Skeletal muscle tissue (tissue), 4 donors: Measurements from ENCODE around the gene WIPF1. TPM values are rescaled to one million over a fixed set of nuclear protein-coding genes. Genes with fewer than 3 reads are reported as not detected.
"Not testable (repeated sequence)": the region's sequence is repeated elsewhere in the genome, so short reads cannot be mapped to it uniquely, and the experiment has no call there.

Source experiments
- H3K27ac ChIP-seq: one replicate; pipeline ENCODE4 v1.7.0; 2013; ENCODE audit warnings: mild to moderate bottlenecking, low read depth, low read length, inconsistent platforms
- H3K27me3 ChIP-seq, 3 donors: one replicate each; pipeline ENCODE4 v1.7.0; 2013; ENCODE audit warnings: low read length in 3 of 3; ENCODE audit not compliant: control insufficient read depth in 3 of 3, insufficient read depth in 3 of 3
- H3K36me3 ChIP-seq, 3 donors: one replicate each; pipeline ENCODE4 v1.7.0; 2013; ENCODE audit warnings: low read length in 3 of 3; ENCODE audit not compliant: control insufficient read depth in 3 of 3, insufficient read depth in 3 of 3
- H3K4me1 ChIP-seq, 3 donors: one replicate each; pipeline ENCODE4 v1.7.0; 2013; ENCODE audit warnings: low read length in 3 of 3, mild to moderate bottlenecking in 3 of 3; ENCODE audit not compliant: control insufficient read depth in 3 of 3, insufficient read depth in 3 of 3
- H3K4me3 ChIP-seq, 3 donors: one replicate each; pipeline ENCODE4 v1.7.0; 2013; ENCODE audit warnings: low read length in 3 of 3
- H3K9ac ChIP-seq, 3 donors: one replicate each; pipeline ENCODE4 v1.7.0; 2013; ENCODE audit warnings: low read length in 3 of 3, mild to moderate bottlenecking in 3 of 3, moderate library complexity in 2 of 3, low read depth in 1 of 3
- H3K9me3 ChIP-seq, 3 donors: one replicate each; pipeline ENCODE4 v1.7.0; 2013; ENCODE audit warnings: low read length in 3 of 3; ENCODE audit not compliant: control insufficient read depth in 3 of 3
- total RNA-seq: library from RNA; depleted of rRNA; stranded (reverse); fragments of >200 nt; gene quantifications from one replicate; pipeline ENCODE4 v1.2.3, GENCODE V29; 2014
- donor health status: Osteomylitis.

WIPF1 gene
- total RNA-seq, 1 donor from 2014 or later, result 16.2 TPM

DNA sequence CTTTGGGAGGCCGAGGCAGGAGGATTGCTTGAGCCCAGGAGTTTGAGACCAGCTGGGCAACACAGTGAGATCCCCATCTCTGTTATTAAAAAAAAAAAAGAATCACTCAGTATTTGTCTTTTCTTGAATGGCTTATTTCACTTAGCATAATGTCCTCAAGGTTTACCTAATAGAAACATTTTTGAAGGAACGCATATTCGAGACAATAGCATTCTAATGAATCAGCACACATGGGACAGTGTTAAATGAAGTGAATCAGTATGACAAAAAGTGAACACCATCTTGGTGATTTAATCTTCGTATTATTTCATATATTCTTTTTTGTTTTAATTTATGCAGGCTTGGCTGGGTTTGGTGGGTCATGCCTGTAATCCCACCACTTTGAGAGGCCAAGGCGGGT is 44.7 kb downstream of the WIPF1 start:
- H3K9ac ChIP-seq, result no peak overlapping the region
- no peaks in the 10 kb centered on the region for H3K36me3 ChIP-seq
- peaks cover 0 to 3% (median 0%) of the 10 kb centered on the region in 3 donors for H3K9me3 ChIP-seq
- no peaks in the 10 kb centered on the region for H3K27me3 ChIP-seq
- no peaks in the 10 kb centered on the region for H3K4me1 ChIP-seq
- H3K27ac ChIP-seq, result no peak overlapping the region
- H3K4me3 ChIP-seq, result no peak overlapping the region

DNA sequence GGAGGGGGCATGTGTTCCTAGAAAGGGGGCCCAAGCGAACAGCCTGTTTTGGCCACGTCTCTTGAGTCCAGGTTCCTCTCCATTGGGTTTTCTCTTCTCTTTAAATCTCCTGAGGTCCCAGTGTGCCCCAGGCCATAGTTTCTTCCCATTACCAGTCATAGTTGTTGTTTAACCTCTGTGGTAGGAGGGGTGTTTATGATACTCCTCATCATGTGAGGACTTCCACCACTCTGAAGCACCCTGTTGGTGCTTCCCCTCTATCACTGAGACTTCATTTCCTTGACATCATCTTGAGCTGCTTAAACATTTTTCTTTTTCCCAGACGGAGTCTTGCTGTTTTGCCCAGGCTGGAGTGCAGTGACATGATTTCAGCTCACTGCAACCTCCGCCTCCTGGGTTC is 45.9 kb downstream of the WIPF1 start:
- Histone ChIP-seq H3K27me3 (no peaks in the 10 kb centered on the region), H3K36me3 (no peaks in the 10 kb centered on the region), H3K4me3 (no peak overlapping the region), H3K9me3 (peaks cover 0 to 3% (median 0%) of the 10 kb centered on the region in 3 donors), H3K9ac (no peak overlapping the region), H3K27ac (no peak overlapping the region), H3K4me1 (no peaks in the 10 kb centered on the region)

DNA sequence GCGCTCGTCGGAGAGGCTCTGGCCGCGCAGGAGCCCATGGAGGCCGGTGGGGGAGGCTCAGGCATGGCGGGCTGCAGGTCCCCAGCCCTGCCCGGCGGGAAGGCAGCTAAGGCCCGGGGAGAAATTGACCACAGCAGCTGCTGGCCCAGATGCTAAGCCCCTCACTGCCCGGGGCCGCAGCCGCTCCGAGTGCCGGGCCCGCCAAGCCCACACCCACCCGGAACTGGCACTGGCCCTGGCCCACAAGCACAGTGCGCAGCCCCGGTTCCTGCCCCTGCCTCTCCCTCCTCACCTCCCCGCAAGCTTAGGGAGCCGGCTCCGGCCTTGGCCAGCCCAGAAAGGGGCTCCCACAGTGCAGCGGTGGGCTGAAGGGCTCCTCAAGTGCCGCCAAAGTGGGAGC is 49.0 kb downstream of the WIPF1 start:
- H3K36me3 ChIP-seq, H3K4me1 ChIP-seq, H3K27me3 ChIP-seq, H3K4me3 ChIP-seq, H3K27ac ChIP-seq, H3K9ac ChIP-seq, H3K9me3 ChIP-seq: not testable (repeated sequence)

DNA sequence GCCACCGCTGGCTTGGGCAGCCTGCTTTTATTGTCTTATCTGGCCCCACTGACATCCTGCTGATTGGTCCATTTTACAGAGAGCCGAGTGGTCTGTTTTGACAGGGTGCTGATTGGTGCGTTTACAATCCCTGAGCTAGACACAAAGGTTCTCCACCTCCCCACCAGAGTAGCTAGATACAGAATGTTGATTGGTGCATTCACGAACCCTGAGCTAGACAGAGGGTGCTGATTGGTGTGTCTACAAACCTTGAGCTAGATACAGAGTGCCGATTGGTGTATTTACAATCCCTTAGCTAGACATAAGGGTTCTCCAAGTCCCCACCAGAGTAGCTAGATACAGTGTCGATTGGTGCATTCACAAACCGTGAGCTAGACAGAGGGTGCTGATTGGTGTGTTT is 49.6 kb downstream of the WIPF1 start:
- not testable (repeated sequence) for H3K4me3 ChIP-seq, H3K4me1 ChIP-seq, H3K36me3 ChIP-seq, H3K27me3 ChIP-seq, H3K27ac ChIP-seq, H3K9me3 ChIP-seq, H3K9ac ChIP-seq

DNA sequence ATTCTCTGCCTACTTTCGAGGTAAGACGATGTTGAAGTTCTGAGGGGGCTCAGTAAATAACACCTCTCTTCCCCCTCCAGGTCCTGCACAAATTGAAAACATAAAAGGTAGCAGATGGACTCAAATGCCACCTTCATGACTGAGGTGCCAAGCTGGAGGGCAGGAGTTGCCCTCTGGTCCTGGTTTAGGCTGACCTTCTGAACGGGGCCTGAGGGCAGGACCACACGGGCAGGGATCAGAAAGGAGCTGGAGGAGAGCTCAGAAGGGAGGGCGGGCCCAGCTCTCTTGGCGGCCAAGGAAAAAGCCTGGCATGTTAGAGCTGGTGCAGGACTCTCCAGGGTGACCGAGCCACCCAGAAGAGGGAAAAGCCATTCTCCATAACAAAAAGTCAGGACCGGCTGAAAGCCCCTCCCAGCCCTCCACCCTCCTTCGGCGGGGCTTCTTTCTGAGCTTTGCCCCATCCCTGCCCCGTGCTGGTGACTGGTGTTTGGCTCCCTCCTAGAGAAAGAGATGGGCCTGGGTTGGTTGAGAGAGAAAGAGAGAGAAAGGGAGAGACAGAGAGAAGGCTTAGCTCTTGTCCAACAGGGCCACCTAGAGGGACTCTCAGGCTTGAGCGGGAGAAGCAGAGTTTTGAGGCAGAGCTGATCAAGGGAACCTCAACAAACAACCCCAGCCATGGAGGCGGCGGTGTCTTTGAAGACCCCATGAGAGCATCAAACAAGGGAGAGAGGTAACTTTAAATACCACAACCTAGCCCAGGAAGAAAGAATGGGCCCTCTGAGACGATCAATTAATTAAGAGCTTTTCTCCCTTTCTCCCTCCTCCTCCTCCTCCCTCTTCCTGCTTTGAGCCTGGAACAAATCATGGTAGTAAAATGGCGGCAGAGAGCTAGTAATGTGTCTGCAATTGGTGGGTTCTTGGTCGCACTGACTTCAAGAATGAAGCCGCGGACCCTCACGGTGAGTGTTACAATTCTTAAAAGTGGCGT is 50.8 kb downstream of the WIPF1 start:
- Histone ChIP-seq H3K9ac (no peak overlapping the region), H3K27me3 (no peaks in the 10 kb centered on the region), H3K27ac (no peak overlapping the region), H3K4me3 (no peak overlapping the region), H3K36me3 (no peaks in the 10 kb centered on the region), H3K9me3 (no peaks in the 10 kb centered on the region), H3K4me1 (no peaks in the 10 kb centered on the region)

DNA sequence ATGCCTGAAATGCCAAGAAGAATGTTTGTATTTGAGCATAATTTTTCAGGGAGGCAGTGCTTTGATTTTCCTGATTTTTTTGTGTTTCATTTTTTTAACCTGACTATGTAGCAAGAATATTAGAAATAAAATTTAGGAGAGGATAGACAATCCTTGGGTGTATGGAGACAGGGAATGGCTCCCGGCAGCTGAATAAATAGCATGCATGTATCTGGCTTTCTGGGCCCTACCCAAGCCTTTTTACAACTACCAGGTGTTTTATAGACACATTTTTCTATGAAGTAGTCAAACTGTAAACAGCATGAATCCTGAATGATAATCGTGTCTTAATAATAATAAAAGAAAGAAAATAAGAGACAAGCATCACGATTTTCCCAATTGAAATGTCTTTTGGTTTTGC is 52.4 kb downstream of the WIPF1 start:
- Histone ChIP-seq H3K36me3 (no peaks in the 10 kb centered on the region), H3K9me3 (no peaks in the 10 kb centered on the region), H3K27ac (no peak overlapping the region), H3K9ac (no peak overlapping the region), H3K4me1 (no peaks in the 10 kb centered on the region), H3K27me3 (no peaks in the 10 kb centered on the region), H3K4me3 (no peak overlapping the region)

DNA sequence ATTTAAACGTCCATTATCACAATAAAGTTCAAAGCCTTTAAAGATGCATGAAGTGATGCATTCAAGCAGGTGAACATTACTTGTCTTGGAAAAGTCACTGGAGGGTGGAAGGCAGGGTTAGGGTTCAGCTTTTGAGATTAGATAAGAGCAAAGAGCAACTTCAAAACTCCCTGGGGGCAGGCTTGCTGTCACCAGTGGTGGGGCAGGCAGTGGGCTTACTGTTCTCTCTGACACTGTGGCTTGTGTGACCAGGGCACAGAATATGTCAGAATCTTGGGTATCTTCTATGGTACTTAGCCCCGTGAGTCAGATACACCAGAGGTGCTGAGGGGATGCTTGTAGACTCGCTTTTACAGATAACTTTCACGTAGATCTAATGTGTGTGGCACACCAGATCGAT is 52.8 kb downstream of the WIPF1 start:
- H3K4me1 ChIP-seq, result no peaks in the 10 kb centered on the region
- H3K4me3 ChIP-seq, result no peak overlapping the region
- no peaks in the 10 kb centered on the region for H3K27me3 ChIP-seq
- H3K9ac ChIP-seq, result no peak overlapping the region
- H3K27ac ChIP-seq, result no peak overlapping the region
- H3K36me3 ChIP-seq, result no peaks in the 10 kb centered on the region
- no peaks in the 10 kb centered on the region for H3K9me3 ChIP-seq

DNA sequence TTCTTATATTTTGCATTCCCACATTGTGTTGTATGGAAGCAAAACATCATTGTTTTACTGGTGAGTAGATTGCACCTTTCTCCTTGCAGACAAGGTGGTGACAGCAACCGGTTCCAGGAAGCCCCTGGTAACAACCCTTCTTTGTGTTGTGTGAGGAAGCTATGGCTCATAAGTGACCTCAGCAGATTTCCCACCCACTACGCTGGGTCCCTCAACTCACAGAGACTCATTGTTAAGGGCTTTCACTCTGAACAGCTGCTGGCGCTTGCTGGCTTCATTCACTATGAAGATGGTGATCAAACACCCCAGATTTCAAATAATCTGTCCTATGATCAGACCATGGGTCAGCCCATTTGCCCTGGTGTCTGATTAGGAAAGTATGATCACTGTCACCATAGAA is 53.4 kb downstream of the WIPF1 start:
- Histone ChIP-seq H3K9ac (no peak overlapping the region), H3K4me1 (no peaks in the 10 kb centered on the region), H3K27ac (no peak overlapping the region), H3K27me3 (no peaks in the 10 kb centered on the region), H3K4me3 (no peak overlapping the region), H3K36me3 (no peaks in the 10 kb centered on the region), H3K9me3 (no peaks in the 10 kb centered on the region)

DNA sequence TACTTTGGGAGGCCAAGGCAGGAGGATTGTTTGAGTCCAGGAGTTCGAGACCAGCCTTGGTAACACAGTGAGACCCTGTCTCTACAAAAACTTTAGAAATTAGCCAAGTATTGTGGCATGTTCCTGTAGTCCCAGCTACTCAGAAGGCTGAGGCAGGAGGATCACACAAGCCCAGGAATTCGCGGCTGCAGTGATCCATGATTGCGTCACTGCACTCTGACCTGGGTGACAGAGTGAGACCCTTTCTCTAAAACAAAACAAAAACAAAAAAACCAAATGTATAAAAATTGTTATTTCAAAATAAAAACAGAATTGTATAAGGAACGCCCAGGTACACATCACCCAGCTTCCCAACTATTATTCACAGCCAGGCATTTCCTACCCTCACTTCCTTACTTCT is 56.7 kb downstream of the WIPF1 start:
- Histone ChIP-seq H3K9me3 (no peaks in the 10 kb centered on the region), H3K9ac (no peak overlapping the region), H3K27ac (no peak overlapping the region), H3K4me1 (no peaks in the 10 kb centered on the region), H3K27me3 (no peaks in the 10 kb centered on the region), H3K4me3 (no peak overlapping the region), H3K36me3 (no peaks in the 10 kb centered on the region)

DNA sequence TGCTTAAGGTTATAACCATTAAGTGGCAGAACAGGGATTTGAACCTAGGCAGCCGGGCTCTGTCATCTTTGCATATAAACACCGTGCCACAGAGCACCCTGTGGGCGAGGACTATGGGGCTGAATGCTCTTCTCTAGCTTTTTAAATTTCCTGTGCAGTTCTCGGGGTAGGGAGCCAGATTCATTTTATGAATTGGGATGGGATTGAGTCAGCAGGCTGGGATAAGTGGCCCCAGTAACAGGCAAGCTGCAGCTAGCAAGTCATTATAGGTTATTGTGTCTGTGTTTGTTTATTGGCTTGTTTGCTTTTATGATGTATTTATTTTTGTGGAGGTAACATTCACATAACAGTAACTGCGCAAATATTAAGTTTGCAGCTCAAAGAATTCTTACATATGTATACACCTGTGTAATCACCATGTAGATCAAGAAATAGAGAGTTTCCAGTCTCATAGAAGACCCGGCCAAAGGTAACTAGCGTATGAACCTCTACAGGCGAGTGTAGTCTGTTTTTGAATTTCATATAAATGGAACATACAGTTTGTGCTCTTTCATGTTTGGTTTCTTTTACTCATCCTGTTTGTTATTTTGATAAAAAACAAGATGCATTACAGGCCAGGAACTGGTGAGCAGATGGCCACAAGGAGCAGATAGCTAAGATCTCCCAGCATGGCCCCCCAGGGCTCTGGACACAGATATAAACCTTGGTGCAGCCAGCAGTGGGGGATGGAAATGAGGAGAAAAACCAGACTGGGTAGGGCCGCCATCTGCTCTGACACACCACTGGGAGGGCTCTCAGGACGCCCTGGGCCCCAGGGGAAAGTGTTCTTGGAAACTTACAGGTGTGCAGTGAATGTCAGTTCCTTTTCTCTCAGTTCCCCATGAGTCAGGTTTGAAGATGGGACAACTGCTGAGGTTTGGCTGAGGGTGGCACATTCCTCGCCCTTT is 61.6 kb downstream of the WIPF1 start:
- Histone ChIP-seq H3K27me3 (no peaks in the 10 kb centered on the region), H3K36me3 (no peaks in the 10 kb centered on the region), H3K4me3 (no peak overlapping the region), H3K9me3 (no peaks in the 10 kb centered on the region), H3K27ac (no peak overlapping the region), H3K9ac (no peak overlapping the region), H3K4me1 (no peaks in the 10 kb centered on the region)
